Neural progenitor cell (in vitro differentiated cells): ENCODE data around the gene ELMO1. TPM values are rescaled to one million over a fixed set of nuclear protein-coding genes. Genes with fewer than 3 reads are reported as not detected.

Source experiments
- DNase-seq: peaks from one replicate; pipeline ENCODE4 v3.0.0-alpha.2; 2016; ENCODE audit warnings: low spot score
- H2AFZ ChIP-seq: fragments of 200-600 bp; sonication (generic); replicated peaks from 2 replicates; pipeline ENCODE4 v1.6.1; 2016; ENCODE audit warnings: antibody characterized with exemption
- H3F3A ChIP-seq: fragments of 200-600 bp; sonication (generic); 2 replicates; pipeline ENCODE4 v1.6.1; 2016; ENCODE audit warnings: antibody characterized with exemption, low read depth
- H3K27ac ChIP-seq: fragments of 200-600 bp; sonication (generic); 2 replicates; pipeline ENCODE4 v1.5.1; 2016; ENCODE audit warnings: mild to moderate bottlenecking
- H3K27me3 ChIP-seq: fragments of 200-600 bp; sonication (generic); 2 replicates; pipeline ENCODE4 v1.6.1; 2016; ENCODE audit warnings: mild to moderate bottlenecking, moderate library complexity
- H3K36me3 ChIP-seq: fragments of 200-600 bp; sonication (generic); 2 replicates; pipeline ENCODE4 v1.5.1; 2016
- H3K4me1 ChIP-seq: fragments of 200-600 bp; sonication (generic); 2 replicates; pipeline ENCODE4 v1.6.1; 2016; ENCODE audit warnings: mixed run types
- H3K4me2 ChIP-seq: fragments of 200-600 bp; sonication (generic); 2 replicates; pipeline ENCODE4 v1.6.1; 2016
- H3K4me3 ChIP-seq: fragments of 200-600 bp; sonication (generic); 2 replicates; pipeline ENCODE4 v1.5.1; 2016
- H3K79me2 ChIP-seq: fragments of 200-600 bp; sonication (generic); 2 replicates; pipeline ENCODE4 v1.6.1; 2016; ENCODE audit warnings: low read depth
- H3K9ac ChIP-seq: fragments of 200-600 bp; sonication (generic); 2 replicates; pipeline ENCODE4 v1.6.1; 2016
- H3K9me3 ChIP-seq: fragments of 200-600 bp; sonication (generic); 2 replicates; pipeline ENCODE4 v1.5.1; 2016; ENCODE audit warnings: low read depth
- H4K20me1 ChIP-seq: fragments of 200-600 bp; sonication (generic); 2 replicates; pipeline ENCODE4 v1.6.1; 2016; ENCODE audit warnings: low read depth
- H3K27ac Mint-ChIP-seq: 3 replicates; pipeline ENCODE4 v1.8.0; 2021; ENCODE audit warnings: mixed read lengths
- H3K27me3 Mint-ChIP-seq: 2 replicates; pipeline ENCODE4 v1.8.0; 2022; ENCODE audit warnings: low read depth, mild to moderate bottlenecking, inconsistent platforms, moderate library complexity, mixed read lengths; ENCODE audit not compliant: insufficient read depth
- H3K36me3 Mint-ChIP-seq: 3 replicates; pipeline ENCODE4 v1.8.0; 2021; ENCODE audit warnings: mixed read lengths
- H3K4me1 Mint-ChIP-seq: 3 replicates; pipeline ENCODE4 v1.8.0; 2021; ENCODE audit warnings: mixed read lengths
- H3K4me3 Mint-ChIP-seq: 3 replicates; pipeline ENCODE4 v1.8.0; 2021; ENCODE audit warnings: mild to moderate bottlenecking, moderate library complexity, mixed read lengths
- H3K9me3 Mint-ChIP-seq: 3 replicates; pipeline ENCODE4 v1.8.0; 2020; ENCODE audit warnings: mixed read lengths
- EZH2 ChIP-seq: fragments of 200-600 bp; sonication (generic); IDR thresholded peaks from 2 replicates; pipeline ENCODE4 v1.6.1; 2017; ENCODE audit warnings: antibody characterized with exemption, mild to moderate bottlenecking, moderate library complexity
- EZH2phosphoT487 ChIP-seq: fragments of 200-600 bp; sonication (generic); IDR thresholded peaks from 2 replicates; pipeline ENCODE4 v1.6.1; 2017; ENCODE audit warnings: antibody characterized with exemption
- total RNA-seq: library from RNA; depleted of rRNA; stranded (reverse); fragments of >200 nt; gene quantifications from 2 replicates; pipeline ENCODE4 v1.2.3, GENCODE V29; 2015; ENCODE audit warnings: low replicate concordance
- TF ChIP-seq, protein P1 (sequence below): fragments of 200-600 bp; sonication (generic); IDR thresholded peaks from 2 replicates; pipeline ENCODE4 v1.5.1; 2017; ENCODE audit warnings: antibody characterized with exemption, mild to moderate bottlenecking

Gene ELMO1
- total RNA-seq, 1 donor from 2014 or later, result 22.0 TPM

- Mint-ChIP-seq H3K27ac (no peak overlapping the region), H3K27me3 (no peaks in the 10 kb centered on the region), H3K36me3 (peaks cover 2% of the 10 kb centered on the region), H3K4me3 (no peak overlapping the region), H3K4me1 (peaks cover 26% of the 10 kb centered on the region), H3K9me3 (no peaks in the 10 kb centered on the region)
- no peak for DNase-seq
- Histone ChIP-seq H3K4me3 (no peak overlapping the region), H3K9ac (no peak overlapping the region), H3K79me2 (no peaks in the 10 kb centered on the region), H3F3A (no peaks in the 10 kb centered on the region), H3K27ac (no peak overlapping the region), H3K27me3 (no peaks in the 10 kb centered on the region), H2AFZ (no peak overlapping the region), H3K9me3 (no peaks in the 10 kb centered on the region), H4K20me1 (no peaks in the 10 kb centered on the region), H3K4me2 (no peak overlapping the region), H3K36me3 (no peaks in the 10 kb centered on the region), H3K4me1 (peaks cover 4% of the 10 kb centered on the region)
- TF ChIP-seq, protein P1, sequence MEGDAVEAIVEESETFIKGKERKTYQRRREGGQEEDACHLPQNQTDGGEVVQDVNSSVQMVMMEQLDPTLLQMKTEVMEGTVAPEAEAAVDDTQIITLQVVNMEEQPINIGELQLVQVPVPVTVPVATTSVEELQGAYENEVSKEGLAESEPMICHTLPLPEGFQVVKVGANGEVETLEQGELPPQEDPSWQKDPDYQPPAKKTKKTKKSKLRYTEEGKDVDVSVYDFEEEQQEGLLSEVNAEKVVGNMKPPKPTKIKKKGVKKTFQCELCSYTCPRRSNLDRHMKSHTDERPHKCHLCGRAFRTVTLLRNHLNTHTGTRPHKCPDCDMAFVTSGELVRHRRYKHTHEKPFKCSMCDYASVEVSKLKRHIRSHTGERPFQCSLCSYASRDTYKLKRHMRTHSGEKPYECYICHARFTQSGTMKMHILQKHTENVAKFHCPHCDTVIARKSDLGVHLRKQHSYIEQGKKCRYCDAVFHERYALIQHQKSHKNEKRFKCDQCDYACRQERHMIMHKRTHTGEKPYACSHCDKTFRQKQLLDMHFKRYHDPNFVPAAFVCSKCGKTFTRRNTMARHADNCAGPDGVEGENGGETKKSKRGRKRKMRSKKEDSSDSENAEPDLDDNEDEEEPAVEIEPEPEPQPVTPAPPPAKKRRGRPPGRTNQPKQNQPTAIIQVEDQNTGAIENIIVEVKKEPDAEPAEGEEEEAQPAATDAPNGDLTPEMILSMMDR, result no peak
- TF ChIP-seq EZH2phosphoT487 (no peak), EZH2 (no peak)
Measured at GRCh38 chr7:37027557-37028341, 420.9 kb downstream of the ELMO1 start.

DNA sequence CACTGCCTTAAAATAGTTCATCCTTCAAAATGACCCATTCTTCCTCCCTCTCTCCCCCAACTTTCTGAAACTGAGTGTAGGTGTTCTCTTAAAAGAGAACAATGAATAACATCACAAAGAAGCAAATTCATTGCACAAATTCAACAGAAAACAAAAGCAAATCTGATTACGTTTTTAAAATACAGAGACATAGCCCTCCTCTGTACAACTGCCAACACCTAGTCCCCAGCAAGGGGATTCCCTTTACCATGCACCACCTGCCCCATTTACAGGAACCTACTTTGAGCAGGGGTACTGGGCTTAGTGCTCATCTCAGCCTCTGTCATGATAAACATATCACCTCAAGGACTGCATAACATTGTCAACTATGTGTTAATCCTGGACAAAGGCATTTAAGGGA, 421.6 kb downstream of the ELMO1 start:
- H3K9me3 Mint-ChIP-seq, result no peaks in the 10 kb centered on the region
- TF ChIP-seq, protein P1, result no peak
- TF ChIP-seq EZH2 (no peak), EZH2phosphoT487 (no peak)
- H3K4me1 ChIP-seq, result peaks cover 4% of the 10 kb centered on the region
- no peak overlapping the region for H3K4me2 ChIP-seq
- H3K79me2 ChIP-seq, result no peaks in the 10 kb centered on the region
- H3K4me3 ChIP-seq, result no peak overlapping the region
- H2AFZ ChIP-seq, result no peak overlapping the region
- H3K9ac ChIP-seq, result no peak overlapping the region
- peaks cover 20% of the 10 kb centered on the region for H3K4me1 Mint-ChIP-seq
- H3K36me3 Mint-ChIP-seq, result peaks cover 2% of the 10 kb centered on the region
- H3K27ac Mint-ChIP-seq, result no peak overlapping the region
- DNase-seq, result no peak
- H3K27me3 Mint-ChIP-seq, result no peaks in the 10 kb centered on the region
- no peaks in the 10 kb centered on the region for H3K27me3 ChIP-seq
- no peak overlapping the region for H3K4me3 Mint-ChIP-seq
- no peak overlapping the region for H3K27ac ChIP-seq
- no peaks in the 10 kb centered on the region for H4K20me1 ChIP-seq
- H3F3A ChIP-seq, result no peaks in the 10 kb centered on the region
- no peaks in the 10 kb centered on the region for H3K9me3 ChIP-seq
- H3K36me3 ChIP-seq, result no peaks in the 10 kb centered on the region

DNA sequence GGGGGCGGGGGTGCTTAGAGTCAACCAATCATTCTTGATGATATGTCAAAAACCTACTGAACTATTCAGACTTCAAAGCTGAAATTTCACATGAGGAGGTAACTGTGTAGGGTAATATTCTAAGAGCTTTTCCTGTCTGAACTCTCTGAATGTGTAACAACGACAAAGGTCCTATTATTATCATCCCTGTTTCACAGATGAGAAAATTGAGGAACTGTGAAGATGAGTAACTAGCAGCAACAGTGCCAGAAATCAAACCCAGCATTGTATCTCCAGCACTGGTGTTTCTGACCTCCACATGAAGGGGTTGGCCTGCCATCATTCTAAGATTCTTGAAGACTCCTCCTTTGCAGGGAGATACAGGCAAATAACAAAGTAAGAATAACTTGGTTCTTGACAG, 429.7 kb downstream of the ELMO1 start:
- H2AFZ ChIP-seq, result no peak overlapping the region
- no peaks in the 10 kb centered on the region for H3K36me3 ChIP-seq
- DNase-seq, result no peak
- Mint-ChIP-seq H3K4me3 (no peak overlapping the region), H3K27ac (no peak overlapping the region), H3K4me1 (peaks cover 4% of the 10 kb centered on the region), H3K9me3 (peaks cover 2% of the 10 kb centered on the region), H3K27me3 (peaks cover 2% of the 10 kb centered on the region), H3K36me3 (no peaks in the 10 kb centered on the region)
- no peaks in the 10 kb centered on the region for H3K9me3 ChIP-seq
- H3K4me1 ChIP-seq, result no peaks in the 10 kb centered on the region
- H3K27me3 ChIP-seq, result no peaks in the 10 kb centered on the region
- no peak overlapping the region for H3K27ac ChIP-seq
- no peaks in the 10 kb centered on the region for H3F3A ChIP-seq
- H3K4me3 ChIP-seq, result no peak overlapping the region
- H3K4me2 ChIP-seq, result no peak overlapping the region
- H3K79me2 ChIP-seq, result no peaks in the 10 kb centered on the region
- H3K9ac ChIP-seq, result no peak overlapping the region
- TF ChIP-seq, protein P1, result no peak
- no peak for TF ChIP-seq EZH2
- no peak for TF ChIP-seq EZH2phosphoT487
- H4K20me1 ChIP-seq, result no peaks in the 10 kb centered on the region
